Measurements from ENCODE around the gene CX3CR1. TPM values are rescaled to one million over a fixed set of nuclear protein-coding genes. Genes with fewer than 3 reads are reported as not detected.
"Not testable (repeated sequence)": the region's sequence is repeated elsewhere in the genome, so short reads cannot be mapped to it uniquely, and the experiment has no call there.

CX3CR1 gene
- total RNA-seq, 1 experiment from 2014 or later = not detected

GRCh38 chr3:39268549-39268900, 11.3 kb downstream of the CX3CR1 start:
- no peak for DNase-seq (ENCODE audit: extremely low read depth, low read depth)

GRCh38 chr3:39267631-39268548, 11.9 kb downstream of the CX3CR1 start:
- no peak for DNase-seq (ENCODE audit: extremely low read depth, low read depth)

- DNase-seq (ENCODE audit: extremely low read depth, low read depth) = no peak
These were observed 15.8 kb downstream of the CX3CR1 start for GRCh38 chr3:39264053-39264452.

GRCh38 chr3:39263576-39263975, 16.3 kb downstream of the CX3CR1 start:
- DNase-seq (ENCODE audit: extremely low read depth, low read depth) = no peak

- DNase-seq (ENCODE audit: extremely low read depth, low read depth) = no peak
These were observed 17.0 kb downstream of the CX3CR1 start for GRCh38 chr3:39262846-39263245.

- no peak for DNase-seq (ENCODE audit: extremely low read depth, low read depth)
These were observed 18.1 kb downstream of the CX3CR1 start for GRCh38 chr3:39261726-39262125.

- peak; percentile 90 for DNase-seq (ENCODE audit: extremely low read depth, low read depth)
These were observed 18.9 kb downstream of the CX3CR1 start for GRCh38 chr3:39260957-39261356.

- DNase-seq (ENCODE audit: extremely low read depth, low read depth) = no peak
These were observed 19.5 kb downstream of the CX3CR1 start for GRCh38 chr3:39260318-39260717.

GRCh38 chr3:39255503-39256325, 24.1 kb downstream of the CX3CR1 start:
- no peak for DNase-seq (ENCODE audit: extremely low read depth, low read depth)

- DNase-seq (ENCODE audit: extremely low read depth, low read depth) = no peak
These were observed 24.9 kb downstream of the CX3CR1 start for GRCh38 chr3:39254806-39255449.

- DNase-seq (ENCODE audit: extremely low read depth, low read depth) = no peak
These were observed 28.3 kb downstream of the CX3CR1 start for GRCh38 chr3:39251576-39251975.

GRCh38 chr3:39250116-39250747, 29.6 kb downstream of the CX3CR1 start:
- DNase-seq (ENCODE audit: extremely low read depth, low read depth) = no peak

- no peak for DNase-seq (ENCODE audit: extremely low read depth, low read depth)
These were observed 30.3 kb downstream of the CX3CR1 start for GRCh38 chr3:39249453-39250115.

- no peak for DNase-seq (ENCODE audit: extremely low read depth, low read depth)
These were observed 38.3 kb downstream of the CX3CR1 start for GRCh38 chr3:39241561-39241960.

GRCh38 chr3:39237027-39237426, 42.8 kb downstream of the CX3CR1 start:
- DNase-seq (ENCODE audit: extremely low read depth, low read depth) = no peak

GRCh38 chr3:39234651-39235050, 45.2 kb downstream of the CX3CR1 start:
- DNase-seq (ENCODE audit: extremely low read depth, low read depth) = no peak

GRCh38 chr3:39232859-39233258, 47.0 kb downstream of the CX3CR1 start:
- no peak for DNase-seq (ENCODE audit: extremely low read depth, low read depth)

GRCh38 chr3:39230453-39230852, 49.4 kb downstream of the CX3CR1 start:
- no peak for DNase-seq (ENCODE audit: extremely low read depth, low read depth)

- no peak for DNase-seq (ENCODE audit: extremely low read depth, low read depth)
These were observed 51.3 kb downstream of the CX3CR1 start for GRCh38 chr3:39228496-39228895.

- DNase-seq (ENCODE audit: extremely low read depth, low read depth) = not testable (repeated sequence)
These were observed 52.2 kb downstream of the CX3CR1 start for GRCh38 chr3:39227596-39227995.
